Osteoblast (primary cell): ENCODE results near the gene AGO3. TPM values are rescaled to one million over a fixed set of nuclear protein-coding genes. Genes with fewer than 3 reads are reported as not detected.

Experiments
- DNase-seq: peaks from one replicate; pipeline ENCODE4 v3.0.0; 2011; ENCODE audit warnings: low spot score, mixed read lengths; ENCODE audit not compliant: insufficient read length; ENCODE audit errors: missing footprints
- H2AFZ ChIP-seq: 2 replicates; pipeline ENCODE4 v1.6.0; 2011; ENCODE audit warnings: mild to moderate bottlenecking, low read length
- H3K27ac ChIP-seq: 2 replicates; pipeline ENCODE4 v1.5.1; 2011; ENCODE audit warnings: mild to moderate bottlenecking, low read depth, low read length, moderate library complexity
- H3K27me3 ChIP-seq: 2 replicates; pipeline ENCODE4 v1.6.0; 2012; ENCODE audit warnings: mild to moderate bottlenecking, control low read depth, inconsistent platforms, low read length, moderate library complexity; ENCODE audit not compliant: insufficient read depth
- H3K36me3 ChIP-seq: 2 replicates; pipeline ENCODE4 v1.5.1; 2011; ENCODE audit warnings: mild to moderate bottlenecking, low read length, control low read depth, moderate library complexity; ENCODE audit not compliant: insufficient read depth
- H3K4me1 ChIP-seq: 2 replicates; pipeline ENCODE4 v1.5.1; 2011; ENCODE audit warnings: mild to moderate bottlenecking, low read length, control low read depth, moderate library complexity; ENCODE audit not compliant: insufficient read depth
- H3K4me2 ChIP-seq: 2 replicates; pipeline ENCODE4 v1.6.0; 2011; ENCODE audit warnings: mild to moderate bottlenecking, low read length; ENCODE audit not compliant: insufficient read depth
- H3K4me3 ChIP-seq: fragments of 200-600 bp; sonication (generic); 3 replicates; pipeline ENCODE4 v1.5.1; 2012; ENCODE audit warnings: mild to moderate bottlenecking, low read length, inconsistent platforms; ENCODE audit not compliant: insufficient read depth
- H3K79me2 ChIP-seq: 2 replicates; pipeline ENCODE4 v1.6.0; 2012; ENCODE audit warnings: mild to moderate bottlenecking, low read length, control low read depth, inconsistent platforms; ENCODE audit not compliant: insufficient read depth
- H3K9me3 ChIP-seq: 2 replicates; pipeline ENCODE4 v1.5.1; 2011; ENCODE audit warnings: low read depth, low read length, control low read depth
- H4K20me1 ChIP-seq: 2 replicates; pipeline ENCODE4 v1.6.0; 2012; ENCODE audit warnings: mild to moderate bottlenecking, low read length, control low read depth; ENCODE audit not compliant: insufficient read depth
- total RNA-seq: library from RNA; depleted of rRNA; stranded (reverse); fragments of >200 nt; gene quantifications from 2 replicates; pipeline ENCODE4 v1.2.3, GENCODE V29; 2012
- TF ChIP-seq, protein P1 (sequence below): IDR thresholded peaks from 2 replicates; pipeline ENCODE4 v1.5.1; 2011; ENCODE audit warnings: mild to moderate bottlenecking, low read depth, low read length, moderate library complexity; ENCODE audit errors: extremely low read depth

The AGO3 gene
- total RNA-seq, 1 donor = 14.8 TPM

- peak; percentile 98 for DNase-seq
- no peaks in the 10 kb centered on the region for H4K20me1 ChIP-seq
- H3K27ac ChIP-seq = peak overlapping the region; percentile 79
- H3K4me3 ChIP-seq = peak overlapping the region; percentile 35
- H3K9me3 ChIP-seq = no peaks in the 10 kb centered on the region
- H3K79me2 ChIP-seq = no peaks in the 10 kb centered on the region
- peaks cover 18% of the 10 kb centered on the region for H3K4me1 ChIP-seq
- no peaks in the 10 kb centered on the region for H3K36me3 ChIP-seq
- peak overlapping the region; percentile 86 for H2AFZ ChIP-seq
- TF ChIP-seq, protein P1, sequence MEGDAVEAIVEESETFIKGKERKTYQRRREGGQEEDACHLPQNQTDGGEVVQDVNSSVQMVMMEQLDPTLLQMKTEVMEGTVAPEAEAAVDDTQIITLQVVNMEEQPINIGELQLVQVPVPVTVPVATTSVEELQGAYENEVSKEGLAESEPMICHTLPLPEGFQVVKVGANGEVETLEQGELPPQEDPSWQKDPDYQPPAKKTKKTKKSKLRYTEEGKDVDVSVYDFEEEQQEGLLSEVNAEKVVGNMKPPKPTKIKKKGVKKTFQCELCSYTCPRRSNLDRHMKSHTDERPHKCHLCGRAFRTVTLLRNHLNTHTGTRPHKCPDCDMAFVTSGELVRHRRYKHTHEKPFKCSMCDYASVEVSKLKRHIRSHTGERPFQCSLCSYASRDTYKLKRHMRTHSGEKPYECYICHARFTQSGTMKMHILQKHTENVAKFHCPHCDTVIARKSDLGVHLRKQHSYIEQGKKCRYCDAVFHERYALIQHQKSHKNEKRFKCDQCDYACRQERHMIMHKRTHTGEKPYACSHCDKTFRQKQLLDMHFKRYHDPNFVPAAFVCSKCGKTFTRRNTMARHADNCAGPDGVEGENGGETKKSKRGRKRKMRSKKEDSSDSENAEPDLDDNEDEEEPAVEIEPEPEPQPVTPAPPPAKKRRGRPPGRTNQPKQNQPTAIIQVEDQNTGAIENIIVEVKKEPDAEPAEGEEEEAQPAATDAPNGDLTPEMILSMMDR = no peak
- peak overlapping the region; percentile 75 for H3K4me2 ChIP-seq
- no peaks in the 10 kb centered on the region for H3K27me3 ChIP-seq
Observed at GRCh38 chr1:36109041-36109679, 178.3 kb downstream of the AGO3 start.

DNA sequence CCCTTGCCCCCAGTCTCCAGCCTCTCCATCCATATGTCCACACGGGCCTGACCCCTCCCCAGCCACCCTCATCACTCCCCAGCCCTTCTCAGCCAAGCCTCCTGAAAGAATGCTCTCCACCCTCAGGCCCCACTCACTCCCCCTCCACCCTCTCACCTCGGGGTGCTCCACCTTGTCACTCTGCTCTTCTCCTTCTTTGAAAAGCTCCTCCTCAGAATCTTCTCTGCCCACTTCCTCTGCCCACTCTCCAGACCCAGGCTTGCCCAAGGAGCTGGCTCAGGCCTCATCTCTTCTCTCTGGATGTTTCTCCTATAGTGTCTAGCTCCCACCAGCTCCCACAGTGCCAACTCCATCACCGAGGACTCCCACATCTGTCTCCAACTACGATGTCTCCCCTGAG is 180.2 kb downstream of the AGO3 start:
- Histone ChIP-seq H3K4me3 (no peak overlapping the region), H3K27ac (no peak overlapping the region), H3K27me3 (no peaks in the 10 kb centered on the region), H3K9me3 (no peaks in the 10 kb centered on the region), H4K20me1 (no peaks in the 10 kb centered on the region), H3K79me2 (no peaks in the 10 kb centered on the region), H3K4me2 (no peak overlapping the region), H3K36me3 (no peaks in the 10 kb centered on the region), H2AFZ (no peak overlapping the region), H3K4me1 (peaks cover 32% of the 10 kb centered on the region)
- TF ChIP-seq, protein P1 = no peak
- DNase-seq = peak; percentile 49

DNA sequence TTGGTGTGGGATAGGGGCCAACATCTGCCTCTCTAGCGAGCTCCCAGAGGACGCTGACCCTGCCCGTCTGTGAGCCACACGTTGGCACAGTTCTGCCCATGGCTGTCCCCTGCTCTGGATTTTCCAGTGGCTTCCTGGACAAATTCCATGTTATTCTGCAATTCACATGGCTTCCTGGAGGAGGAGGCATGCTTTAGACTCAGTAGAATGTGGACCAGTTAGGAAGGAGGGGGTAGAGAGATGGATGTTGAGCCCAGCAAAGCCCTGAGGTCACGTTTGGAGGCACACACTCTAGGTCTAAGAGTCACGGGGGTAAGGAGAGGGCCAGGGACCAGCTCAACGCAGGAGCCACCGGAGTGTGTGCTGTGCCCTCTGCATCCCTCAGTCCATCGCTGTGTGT is 181.9 kb downstream of the AGO3 start:
- Histone ChIP-seq H3K4me3 (no peak overlapping the region), H4K20me1 (no peaks in the 10 kb centered on the region), H3K4me2 (no peak overlapping the region), H3K4me1 (peaks cover 36% of the 10 kb centered on the region), H3K27me3 (no peaks in the 10 kb centered on the region), H3K79me2 (no peaks in the 10 kb centered on the region), H3K9me3 (no peaks in the 10 kb centered on the region), H3K36me3 (no peaks in the 10 kb centered on the region), H2AFZ (no peak overlapping the region), H3K27ac (no peak overlapping the region)
- DNase-seq = peak; percentile 78
- TF ChIP-seq, protein P1 = no peak

DNA sequence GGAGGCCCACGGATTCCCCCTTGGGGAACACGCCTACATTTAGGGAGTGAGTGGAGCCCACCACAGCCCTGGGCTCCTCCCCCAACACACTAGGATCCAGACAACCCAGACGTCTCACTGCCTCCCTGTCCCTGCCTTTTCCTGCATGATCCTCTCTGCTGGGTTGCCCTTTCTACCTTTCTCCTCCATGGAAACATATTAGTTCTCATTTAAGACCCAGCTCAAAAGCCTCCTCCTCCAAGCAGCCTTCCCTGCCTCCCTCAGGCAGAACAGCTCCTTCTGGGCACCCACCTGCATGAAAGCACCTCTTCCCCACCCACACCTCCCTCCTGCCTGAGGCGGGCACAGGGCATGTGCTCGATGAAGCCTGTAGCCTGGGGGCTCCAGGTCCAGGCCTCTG is 183.5 kb downstream of the AGO3 start:
- no peak overlapping the region for H3K4me3 ChIP-seq
- H2AFZ ChIP-seq = no peak overlapping the region
- H3K27me3 ChIP-seq = no peaks in the 10 kb centered on the region
- H3K36me3 ChIP-seq = no peaks in the 10 kb centered on the region
- peaks cover 27% of the 10 kb centered on the region for H3K4me1 ChIP-seq
- DNase-seq = peak; percentile 42
- no peak overlapping the region for H3K4me2 ChIP-seq
- H3K9me3 ChIP-seq = no peaks in the 10 kb centered on the region
- no peak overlapping the region for H3K27ac ChIP-seq
- TF ChIP-seq, protein P1 = no peak
- H4K20me1 ChIP-seq = no peaks in the 10 kb centered on the region
- no peaks in the 10 kb centered on the region for H3K79me2 ChIP-seq
